Activated T-cell treated with anti-CD3 and anti-CD28 coated beads, Interleukin-2, amount 50 U/mL, for 1 hour (primary cell): ENCODE results near the gene SPTY2D1.
A peak's percentile ranks its signal among the peaks of the same experiment; 100 is the strongest.
"Not testable (repeated sequence)": the region's sequence is repeated elsewhere in the genome, so short reads cannot be mapped to it uniquely, and the experiment has no call there.

Experiments
- DNase-seq: peaks from one replicate; pipeline ENCODE4 v3.0.0-alpha.2; 2020

The SPTY2D1 gene, protein sequence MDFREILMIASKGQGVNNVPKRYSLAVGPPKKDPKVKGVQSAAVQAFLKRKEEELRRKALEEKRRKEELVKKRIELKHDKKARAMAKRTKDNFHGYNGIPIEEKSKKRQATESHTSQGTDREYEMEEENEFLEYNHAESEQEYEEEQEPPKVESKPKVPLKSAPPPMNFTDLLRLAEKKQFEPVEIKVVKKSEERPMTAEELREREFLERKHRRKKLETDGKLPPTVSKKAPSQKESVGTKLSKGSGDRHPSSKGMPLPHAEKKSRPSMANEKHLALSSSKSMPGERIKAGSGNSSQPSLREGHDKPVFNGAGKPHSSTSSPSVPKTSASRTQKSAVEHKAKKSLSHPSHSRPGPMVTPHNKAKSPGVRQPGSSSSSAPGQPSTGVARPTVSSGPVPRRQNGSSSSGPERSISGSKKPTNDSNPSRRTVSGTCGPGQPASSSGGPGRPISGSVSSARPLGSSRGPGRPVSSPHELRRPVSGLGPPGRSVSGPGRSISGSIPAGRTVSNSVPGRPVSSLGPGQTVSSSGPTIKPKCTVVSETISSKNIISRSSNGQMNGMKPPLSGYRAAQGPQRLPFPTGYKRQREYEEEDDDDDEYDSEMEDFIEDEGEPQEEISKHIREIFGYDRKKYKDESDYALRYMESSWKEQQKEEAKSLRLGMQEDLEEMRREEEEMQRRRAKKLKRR

DNA sequence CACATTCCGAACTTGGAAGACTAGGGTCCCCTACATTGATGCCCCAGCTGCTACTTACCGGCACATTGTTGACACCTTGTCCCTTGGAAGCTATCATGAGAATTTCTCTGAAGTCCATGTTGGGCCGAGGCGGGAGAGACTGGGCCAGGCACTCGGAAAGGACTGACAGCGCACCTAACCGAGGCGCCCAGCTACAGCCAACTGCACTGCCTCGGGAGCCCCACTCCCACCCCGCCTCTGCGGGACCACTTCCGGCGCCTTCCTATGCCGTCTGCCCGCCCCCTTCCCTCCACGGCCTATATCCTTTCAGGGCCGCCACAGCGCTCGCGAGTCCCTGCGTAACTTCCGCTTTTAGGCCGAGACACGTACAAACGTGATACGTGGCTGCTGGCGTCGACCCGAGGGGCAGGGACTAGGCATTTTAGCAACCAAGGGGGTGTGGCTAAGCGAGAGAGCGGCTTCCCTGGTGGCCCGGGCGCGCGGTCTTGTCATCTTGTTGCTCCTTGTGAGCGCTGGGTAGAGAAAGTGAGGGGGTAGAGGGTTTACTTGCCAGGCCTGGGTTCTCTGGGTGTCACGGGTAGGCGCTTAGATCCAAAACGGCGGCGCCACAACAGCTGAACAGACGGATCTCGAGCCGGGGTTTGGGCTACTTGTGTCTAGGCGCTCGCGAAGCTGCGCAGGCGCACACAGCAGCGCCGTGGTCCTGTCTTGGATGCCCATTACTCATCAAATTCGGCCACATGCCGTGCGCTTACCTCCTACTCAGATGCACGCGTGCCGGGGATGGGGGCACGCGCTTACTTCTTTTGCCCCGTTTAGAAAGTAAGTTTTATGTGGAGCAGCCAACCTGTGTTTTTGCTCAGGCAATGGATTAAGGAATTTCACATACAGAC, at the start of gene SPTY2D1:
Gene SPTY2D1 (minus strand): TSS at position 203 of the 893 bp plus-strand sequence. CDS start 85 bp downstream, at position 118.
- peak; percentile 93 for DNase-seq

- DNase-seq = no peak
Observed at GRCh38 chr11:18682466-18682865, 48.3 kb upstream of the SPTY2D1 start.

DNA sequence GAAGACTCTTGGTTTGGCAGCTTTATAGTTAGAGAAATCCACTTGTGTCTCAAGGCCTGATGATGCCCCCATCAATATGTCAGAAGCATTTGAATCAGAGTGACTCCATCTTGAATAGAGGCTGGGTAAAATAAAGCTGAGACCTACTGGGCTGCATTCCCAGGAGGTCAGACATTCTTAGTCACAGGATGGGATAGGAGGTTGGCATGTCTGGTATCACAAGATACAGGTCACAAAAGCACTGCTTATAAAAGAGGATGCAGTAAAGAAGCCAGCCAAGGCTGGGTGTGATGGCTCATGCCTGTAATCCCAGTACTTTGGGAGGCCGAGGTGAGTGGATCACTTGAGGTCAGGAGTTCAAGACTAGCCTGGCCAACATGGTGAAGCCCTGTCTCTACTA, 47.8 kb upstream of the SPTY2D1 start:
- DNase-seq = not testable (repeated sequence)

GRCh38 chr11:18677560-18677959, 43.4 kb upstream of the SPTY2D1 start:
- DNase-seq = no peak

DNA sequence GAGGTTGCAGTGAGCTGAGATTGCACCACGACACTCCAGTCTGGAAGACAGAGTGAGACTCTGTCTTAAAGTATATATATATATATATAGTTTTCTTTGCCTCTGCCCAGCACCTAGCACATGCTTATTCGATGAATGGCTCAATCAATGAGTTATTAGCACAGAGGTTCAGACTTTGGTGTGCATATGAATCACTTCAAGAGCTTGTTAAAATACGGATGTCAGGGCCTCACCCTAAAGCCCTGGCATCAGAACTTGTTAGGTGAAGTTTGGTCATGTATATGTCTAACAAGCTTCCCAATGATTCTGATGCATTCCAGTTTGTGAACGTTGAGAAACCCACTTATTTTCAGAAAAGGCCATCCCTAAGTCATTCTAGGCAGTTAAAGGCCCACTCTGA, 42.7 kb upstream of the SPTY2D1 start:
- DNase-seq = no peak

DNA sequence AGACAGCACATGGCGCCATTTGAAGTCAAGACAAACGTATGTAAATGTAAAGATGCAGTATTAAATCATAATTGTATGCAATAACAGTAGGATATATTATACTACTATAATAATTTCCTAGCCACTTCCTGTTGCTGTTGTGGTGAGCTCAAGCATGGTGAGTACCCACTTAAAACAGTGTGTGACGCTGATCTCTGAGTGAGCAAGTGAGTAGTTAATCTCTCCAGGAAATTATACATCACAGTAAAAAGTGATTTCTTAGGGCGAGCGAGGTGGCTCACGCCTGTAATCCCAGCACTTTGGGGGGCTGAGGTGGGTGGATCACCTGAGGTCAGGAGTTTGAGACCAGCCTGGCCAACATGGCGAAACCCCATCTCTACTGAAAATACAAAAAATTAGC, 38.1 kb upstream of the SPTY2D1 start:
- DNase-seq = peak; percentile 44

GRCh38 chr11:18671246-18671645, 37.1 kb upstream of the SPTY2D1 start:
- no peak for DNase-seq

DNA sequence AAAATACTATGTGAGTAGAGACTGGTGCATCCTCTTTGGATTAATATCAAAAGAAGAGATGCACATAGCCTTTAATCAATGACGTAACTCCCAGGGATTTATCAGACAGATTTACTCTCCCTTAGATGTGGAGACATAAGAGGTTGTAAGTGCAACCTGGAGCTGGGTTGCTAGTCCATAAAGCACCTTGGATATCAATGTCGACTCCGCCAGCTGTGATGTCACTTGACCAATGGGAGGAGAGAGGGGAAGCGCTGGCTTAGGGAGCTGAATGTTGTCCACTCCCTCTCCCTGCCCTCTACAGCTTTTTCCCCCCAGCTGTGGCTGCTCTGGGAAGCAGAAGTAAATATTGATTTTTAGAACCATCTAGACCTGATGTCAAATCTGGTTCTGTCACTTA, 35.6 kb upstream of the SPTY2D1 start:
- no peak for DNase-seq

DNA sequence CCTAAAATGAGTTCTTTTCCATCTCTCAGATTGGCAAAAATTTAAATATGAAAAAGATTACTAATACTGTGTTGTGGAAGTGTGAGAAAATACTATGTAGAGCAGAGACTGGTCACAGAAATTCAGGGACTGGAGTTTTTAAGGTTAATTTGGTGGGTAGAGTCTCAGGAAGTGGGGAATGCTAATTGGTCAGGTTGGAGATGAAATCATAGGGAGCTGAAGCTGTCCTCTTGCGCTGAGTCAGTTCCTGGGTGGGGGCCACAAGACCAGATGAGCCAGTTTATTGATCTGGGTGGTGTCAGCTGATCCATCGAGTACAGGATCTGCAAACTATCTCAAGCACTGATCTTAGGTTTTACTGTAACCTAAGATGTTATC, 35.1 kb upstream of the SPTY2D1 start:
- DNase-seq = no peak

GRCh38 chr11:18668131-18668530, 34.0 kb upstream of the SPTY2D1 start:
- no peak for DNase-seq

- DNase-seq = not testable (repeated sequence)
Observed at GRCh38 chr11:18665353-18665872, 31.3 kb upstream of the SPTY2D1 start.

GRCh38 chr11:18657673-18658072, 23.5 kb upstream of the SPTY2D1 start:
- no peak for DNase-seq

DNA sequence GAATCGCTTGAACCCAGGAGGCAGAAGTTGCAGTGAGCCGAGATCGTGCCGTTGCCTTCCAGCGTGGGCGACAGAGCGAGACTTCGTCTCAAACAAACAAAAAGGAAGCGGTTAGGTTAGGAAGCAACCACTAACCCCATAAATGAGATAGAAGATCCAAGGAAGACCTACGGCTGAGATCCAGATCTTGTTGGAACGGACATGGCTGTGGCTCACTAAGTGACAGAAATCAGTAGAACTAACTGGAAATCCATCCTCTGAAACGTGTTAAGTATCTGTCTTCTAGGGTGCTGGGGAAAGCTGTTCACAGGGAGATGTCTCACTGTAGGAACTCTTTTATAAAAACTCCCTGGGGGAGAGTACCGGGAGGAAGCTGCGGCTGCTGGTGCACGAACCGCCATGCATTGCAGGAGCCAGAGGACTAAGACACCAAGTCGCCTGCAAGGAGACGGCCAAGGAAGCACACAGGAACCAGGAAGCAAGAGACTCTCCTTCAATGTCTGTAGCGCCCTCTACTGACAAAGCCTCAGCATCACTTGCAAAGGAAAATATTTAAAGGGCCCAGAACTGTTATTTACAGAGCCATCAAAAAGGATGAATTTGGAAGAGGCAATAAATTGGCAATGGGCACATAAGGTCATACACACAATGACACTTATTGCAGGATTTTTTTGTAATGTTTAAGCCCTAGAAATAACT, 16.9 kb upstream of the SPTY2D1 start:
- no peak for DNase-seq

DNA sequence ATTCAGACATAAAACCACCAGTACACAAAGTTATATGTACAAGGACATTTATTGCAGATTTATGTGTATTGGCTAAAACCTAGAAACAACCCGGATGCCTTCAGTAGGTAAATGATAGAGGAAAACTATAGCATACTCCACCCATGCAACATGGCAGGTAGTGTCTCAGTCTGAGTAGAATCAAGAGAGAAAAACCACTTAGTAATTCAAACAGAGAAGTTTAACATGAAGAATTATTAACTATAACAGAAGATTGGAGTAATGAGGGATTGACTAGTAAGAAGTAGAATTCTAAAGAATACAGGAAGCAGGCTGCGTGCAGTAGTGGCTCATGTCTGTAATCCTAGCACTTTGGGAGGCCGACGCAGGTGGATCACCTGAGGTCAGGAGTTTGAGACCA, 16.2 kb upstream of the SPTY2D1 start:
- DNase-seq = no peak

- DNase-seq = not testable (repeated sequence)
Observed at GRCh38 chr11:18643034-18643433, 8.9 kb upstream of the SPTY2D1 start.

GRCh38 chr11:18641677-18642076, 7.5 kb upstream of the SPTY2D1 start:
- DNase-seq = no peak

DNA sequence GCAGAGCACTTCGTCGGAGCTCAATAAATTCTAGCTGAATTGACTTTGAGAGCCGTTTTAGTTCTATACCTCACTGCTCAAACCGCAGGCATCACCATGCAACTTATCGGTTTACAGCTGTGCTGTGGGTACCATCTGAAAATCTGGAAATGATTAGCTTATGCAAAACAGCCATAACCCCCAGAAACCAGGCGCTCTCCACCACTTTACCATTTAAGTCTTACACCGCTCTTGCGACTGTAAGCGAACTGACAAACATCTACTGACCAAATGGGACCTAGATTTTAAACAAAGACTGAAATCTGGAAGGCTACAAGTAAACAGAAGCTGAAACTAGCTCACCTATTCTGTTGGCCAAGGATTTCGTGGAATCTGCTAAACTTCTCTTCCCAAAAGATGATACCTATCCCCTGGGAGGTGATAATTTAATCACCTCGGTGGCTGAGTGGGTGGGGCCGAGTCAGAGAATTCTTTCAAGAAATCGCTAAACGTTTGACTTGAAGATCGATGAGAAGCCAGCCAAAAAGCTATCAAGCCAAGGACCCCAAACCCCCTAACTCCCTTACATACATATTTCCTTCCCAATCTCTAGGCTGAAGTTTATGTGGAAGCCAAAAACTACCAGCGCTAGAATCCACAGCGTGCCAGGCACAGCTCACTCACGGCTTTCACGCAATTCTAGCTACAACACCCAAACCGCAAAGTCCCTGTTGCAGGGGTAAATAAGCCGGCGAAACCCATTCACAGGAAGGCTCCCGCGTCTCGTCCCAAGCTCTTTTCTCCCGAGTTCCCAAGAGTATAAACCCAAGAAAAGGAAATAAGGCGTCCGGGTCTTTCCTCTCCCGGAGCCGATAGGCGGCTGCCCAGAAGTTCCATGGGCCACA, 644 bp downstream of the SPTY2D1 start:
- DNase-seq = no peak

DNA sequence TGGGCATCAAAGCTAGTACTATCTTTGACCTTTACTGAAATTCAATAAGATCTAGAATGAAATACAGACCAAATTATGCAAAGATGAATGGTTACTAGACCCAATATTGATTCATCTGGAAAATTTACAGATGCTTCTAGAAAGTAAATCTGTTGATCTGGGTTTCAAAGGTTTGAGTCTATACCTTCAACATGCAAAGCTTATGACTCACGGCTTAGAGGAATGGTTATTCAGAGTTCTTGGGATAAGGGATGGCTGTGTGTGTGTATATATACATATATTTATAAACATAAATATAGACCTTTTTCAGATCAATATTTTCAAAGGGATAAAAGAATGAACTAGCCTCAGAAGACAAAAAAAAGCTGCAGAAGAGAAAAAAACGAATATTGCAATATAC, 1.3 kb downstream of the SPTY2D1 start:
- no peak for DNase-seq

- no peak for DNase-seq
Observed at GRCh38 chr11:18624161-18624560, 10.0 kb downstream of the SPTY2D1 start.

DNA sequence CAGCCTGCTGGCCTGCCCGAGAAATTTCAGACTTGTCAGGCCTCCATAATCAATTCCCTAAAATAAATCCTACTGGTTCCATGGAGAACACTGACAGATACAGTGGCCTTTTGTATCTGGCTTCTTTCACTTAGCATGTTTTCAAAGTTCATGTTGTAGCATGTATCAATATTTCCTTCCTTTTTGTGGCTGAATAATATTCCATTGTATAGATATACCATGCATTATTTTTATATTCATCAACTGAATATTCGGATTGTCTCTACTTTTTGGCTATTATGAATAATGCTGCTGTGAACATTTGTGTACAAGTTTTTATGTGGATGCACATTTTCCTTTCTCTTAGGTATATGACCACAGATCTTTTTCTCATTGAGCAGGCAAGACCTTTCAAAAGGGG, 10.4 kb downstream of the SPTY2D1 start:
- DNase-seq = no peak

- DNase-seq = no peak
Observed at GRCh38 chr11:18618342-18619025, 15.7 kb downstream of the SPTY2D1 start.
